ENCODE results near the gene CALML6.

GRCh38 chr1:1867164-1867563, 47.9 kb upstream of the CALML6 start:
- TF ChIP-seq CTCF (conservative IDR thresholded peaks at IDR 0.05) (no peak), ZFX (IDR thresholded peaks at IDR 0.05) (no peak)
